Activated CD8-positive, alpha-beta memory T cell treated with anti-CD3 and anti-CD28 coated beads, Interleukin-2, amount 50 U/mL, for 4 hours (primary cell): ENCODE data around the gene ELFN1.

ENCODE experiments used
- DNase-seq: peaks from one replicate; pipeline ENCODE4 v3.0.0-alpha.2; 2020

The ELFN1 gene

GRCh38 chr7:1745018-1745532 is 75.0 kb downstream of the ELFN1 start:
- DNase-seq: no peak

- no peak for DNase-seq
These were observed 75.8 kb downstream of the ELFN1 start for GRCh38 chr7:1745576-1746490.

- DNase-seq: no peak
These were observed 76.5 kb downstream of the ELFN1 start for GRCh38 chr7:1746491-1746975.

GRCh38 chr7:1747004-1747801 is 77.1 kb downstream of the ELFN1 start:
- no peak for DNase-seq

- DNase-seq: no peak
These were observed 78.2 kb downstream of the ELFN1 start for GRCh38 chr7:1748076-1748838.

- no peak for DNase-seq
These were observed 78.7 kb downstream of the ELFN1 start for GRCh38 chr7:1748839-1749173.

- no peak for DNase-seq
These were observed 79.3 kb downstream of the ELFN1 start for GRCh38 chr7:1749351-1749863.

GRCh38 chr7:1749864-1750466 is 79.9 kb downstream of the ELFN1 start:
- DNase-seq: no peak

GRCh38 chr7:1750541-1751021 is 80.5 kb downstream of the ELFN1 start:
- DNase-seq: no peak

GRCh38 chr7:1752111-1752510 is 82.0 kb downstream of the ELFN1 start:
- no peak for DNase-seq

- no peak for DNase-seq
These were observed 82.9 kb downstream of the ELFN1 start for GRCh38 chr7:1752771-1753563.

- DNase-seq: no peak
These were observed 83.4 kb downstream of the ELFN1 start for GRCh38 chr7:1753564-1753867.

GRCh38 chr7:1754345-1754908 is 84.3 kb downstream of the ELFN1 start:
- no peak for DNase-seq

GRCh38 chr7:1755783-1756625 is 85.9 kb downstream of the ELFN1 start:
- no peak for DNase-seq

- DNase-seq: no peak
These were observed 87.5 kb downstream of the ELFN1 start for GRCh38 chr7:1757601-1758000.

GRCh38 chr7:1758028-1758858 is 88.2 kb downstream of the ELFN1 start:
- DNase-seq: peak; percentile 40

GRCh38 chr7:1758859-1759521 is 88.9 kb downstream of the ELFN1 start:
- no peak for DNase-seq

GRCh38 chr7:1761097-1761496 is 91.0 kb downstream of the ELFN1 start:
- no peak for DNase-seq

GRCh38 chr7:1761774-1762173 is 91.7 kb downstream of the ELFN1 start:
- no peak for DNase-seq
